GM12865 (cell line): ENCODE data around the gene CDIPT.

Experiments used
- DNase-seq: peaks from one replicate; pipeline ENCODE4 v3.0.0; 2010; ENCODE audit warnings: low read depth
- H3K4me3 ChIP-seq: 2 replicates; pipeline ENCODE4 v1.5.1; 2011; ENCODE audit warnings: mild to moderate bottlenecking, low read depth, low read length, control low read depth
- TF ChIP-seq, protein P1 (sequence below): IDR thresholded peaks from 2 replicates; pipeline ENCODE4 v1.5.1; 2011; ENCODE audit warnings: low read length, control low read depth, low read depth, inconsistent platforms; ENCODE audit not compliant: insufficient read depth; ENCODE audit errors: missing control alignments

The CDIPT gene

GRCh38 chr16:29907973-29908372, 44.9 kb upstream of the CDIPT start:
- no peak for DNase-seq
- H3K4me3 ChIP-seq = no peak overlapping the region
- TF ChIP-seq, protein P1, sequence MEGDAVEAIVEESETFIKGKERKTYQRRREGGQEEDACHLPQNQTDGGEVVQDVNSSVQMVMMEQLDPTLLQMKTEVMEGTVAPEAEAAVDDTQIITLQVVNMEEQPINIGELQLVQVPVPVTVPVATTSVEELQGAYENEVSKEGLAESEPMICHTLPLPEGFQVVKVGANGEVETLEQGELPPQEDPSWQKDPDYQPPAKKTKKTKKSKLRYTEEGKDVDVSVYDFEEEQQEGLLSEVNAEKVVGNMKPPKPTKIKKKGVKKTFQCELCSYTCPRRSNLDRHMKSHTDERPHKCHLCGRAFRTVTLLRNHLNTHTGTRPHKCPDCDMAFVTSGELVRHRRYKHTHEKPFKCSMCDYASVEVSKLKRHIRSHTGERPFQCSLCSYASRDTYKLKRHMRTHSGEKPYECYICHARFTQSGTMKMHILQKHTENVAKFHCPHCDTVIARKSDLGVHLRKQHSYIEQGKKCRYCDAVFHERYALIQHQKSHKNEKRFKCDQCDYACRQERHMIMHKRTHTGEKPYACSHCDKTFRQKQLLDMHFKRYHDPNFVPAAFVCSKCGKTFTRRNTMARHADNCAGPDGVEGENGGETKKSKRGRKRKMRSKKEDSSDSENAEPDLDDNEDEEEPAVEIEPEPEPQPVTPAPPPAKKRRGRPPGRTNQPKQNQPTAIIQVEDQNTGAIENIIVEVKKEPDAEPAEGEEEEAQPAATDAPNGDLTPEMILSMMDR = no peak

DNA sequence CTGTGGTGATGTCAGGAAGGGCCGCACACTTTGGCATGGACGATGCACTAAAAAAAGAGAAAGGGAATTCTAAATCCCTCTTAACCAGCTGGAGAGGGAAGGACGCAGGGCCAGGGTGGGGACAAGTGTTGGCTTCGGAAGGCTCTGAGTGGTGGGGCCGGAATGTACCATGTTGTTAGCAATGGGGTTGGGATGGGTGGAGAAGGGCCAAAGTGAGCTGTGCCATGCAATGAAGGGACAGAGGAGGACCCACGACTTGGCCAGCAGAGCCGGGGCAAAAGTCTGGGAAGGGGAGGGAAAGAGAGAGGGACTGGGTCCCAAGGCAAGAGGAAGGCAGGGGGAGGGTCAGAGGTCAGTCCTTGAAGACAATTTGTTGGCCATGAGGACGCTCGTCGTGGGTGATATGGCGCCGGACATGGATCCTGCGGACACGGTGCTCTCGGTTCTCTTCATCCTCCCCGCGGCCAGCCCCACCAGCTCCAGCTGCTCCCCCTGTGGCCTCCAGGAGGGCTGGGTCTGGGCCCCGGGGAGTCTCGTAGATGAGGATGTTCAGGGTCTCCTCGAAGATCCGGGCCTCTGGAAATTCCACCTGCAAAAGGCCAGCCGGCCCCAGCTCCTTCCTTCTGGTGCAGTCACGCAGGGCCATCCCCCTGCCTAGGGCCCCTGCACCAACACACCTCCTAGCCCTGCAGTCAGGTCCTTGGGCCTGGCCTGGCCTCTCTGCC, 43.7 kb upstream of the CDIPT start:
- TF ChIP-seq, protein P1 = no peak
- DNase-seq = no peak
- H3K4me3 ChIP-seq = no peak overlapping the region

DNA sequence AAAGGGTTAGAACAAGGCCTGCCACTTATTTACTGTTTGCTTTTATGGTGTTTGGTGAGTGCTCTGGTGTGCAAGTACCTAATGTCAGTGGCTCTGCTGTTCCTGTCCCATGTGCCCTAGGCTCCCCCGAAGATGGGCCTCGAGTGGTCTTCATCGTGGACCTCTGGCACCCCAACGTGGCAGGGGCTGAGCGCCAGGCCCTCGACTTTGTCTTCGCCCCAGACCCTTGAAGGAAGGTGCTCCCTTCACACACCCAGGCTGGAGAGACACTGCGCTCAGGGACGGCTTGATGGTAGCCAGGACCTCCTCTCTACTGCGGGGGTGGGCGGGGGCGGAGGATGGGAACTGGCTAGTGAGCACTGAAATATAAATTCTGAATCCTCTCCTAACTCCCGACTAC, 42.6 kb upstream of the CDIPT start:
- TF ChIP-seq, protein P1 = no peak
- no peak for DNase-seq
- no peak overlapping the region for H3K4me3 ChIP-seq

DNA sequence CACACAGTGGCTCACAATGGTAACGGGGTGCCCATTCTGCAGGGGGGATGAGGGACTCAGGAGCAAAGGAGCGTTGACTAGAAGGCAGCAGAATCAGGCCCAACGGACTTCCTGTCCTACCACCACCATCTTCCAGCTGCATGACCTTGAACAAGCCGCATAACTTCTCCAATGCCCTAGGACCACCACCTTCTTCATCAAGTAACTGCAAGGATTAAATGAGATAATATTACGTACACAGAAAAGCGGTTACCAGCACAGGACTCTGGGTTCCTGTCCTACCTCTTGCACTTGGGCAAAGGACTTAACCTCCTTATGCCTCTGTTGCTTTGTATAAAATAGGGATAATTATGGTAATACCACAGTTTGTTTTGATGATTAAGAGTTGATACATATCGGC, 41.9 kb upstream of the CDIPT start:
- no peak overlapping the region for H3K4me3 ChIP-seq
- DNase-seq = no peak
- TF ChIP-seq, protein P1 = no peak

GRCh38 chr16:29903590-29903989, 40.6 kb upstream of the CDIPT start:
- H3K4me3 ChIP-seq = no peak overlapping the region
- DNase-seq = no peak
- TF ChIP-seq, protein P1 = no peak

- TF ChIP-seq, protein P1 = no peak
- no peak overlapping the region for H3K4me3 ChIP-seq
- no peak for DNase-seq
Measured at GRCh38 chr16:29901607-29901945, 38.5 kb upstream of the CDIPT start.
